ENCODE measurements around the gene RAB11FIP5.

Gene RAB11FIP5

GRCh38 chr2:73033766-73034381 lies 78.9 kb downstream of the RAB11FIP5 start:
- no peak for DNase-seq (ENCODE audit: low read depth, low spot score)

DNA sequence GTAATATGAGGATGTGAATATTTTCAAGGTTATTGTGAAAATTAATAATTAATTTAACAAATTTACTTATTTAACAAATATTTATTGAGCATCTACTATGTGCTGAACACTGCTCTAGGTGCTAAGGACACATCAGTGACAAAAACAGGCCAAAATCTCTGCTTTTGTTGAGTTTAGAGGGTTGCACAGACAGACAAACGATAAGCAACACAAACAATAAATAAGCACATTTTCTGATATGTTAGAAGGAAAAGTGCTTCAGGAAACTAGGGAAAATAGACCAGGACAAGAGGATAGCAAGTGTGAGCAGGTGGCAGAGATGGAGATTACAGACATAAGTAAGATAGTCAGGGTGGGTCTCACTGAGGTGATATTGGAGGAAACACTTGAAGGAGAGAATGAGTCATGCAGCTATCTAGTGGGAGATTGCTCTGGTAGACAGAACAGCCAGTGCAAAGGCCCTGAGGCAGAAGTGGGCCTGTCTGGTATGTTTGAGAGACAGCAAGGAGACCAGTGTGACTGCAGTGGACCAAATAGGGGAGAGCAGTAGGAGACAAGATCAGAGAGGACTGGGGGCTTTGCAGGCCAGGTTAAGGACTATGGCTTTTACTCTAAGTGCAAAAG lies 79.5 kb downstream of the RAB11FIP5 start:
- no peak for DNase-seq (ENCODE audit: low read depth, low spot score)

- no peak for DNase-seq (ENCODE audit: low read depth, low spot score)
Observed at GRCh38 chr2:73032702-73033097, 80.0 kb downstream of the RAB11FIP5 start.

DNA sequence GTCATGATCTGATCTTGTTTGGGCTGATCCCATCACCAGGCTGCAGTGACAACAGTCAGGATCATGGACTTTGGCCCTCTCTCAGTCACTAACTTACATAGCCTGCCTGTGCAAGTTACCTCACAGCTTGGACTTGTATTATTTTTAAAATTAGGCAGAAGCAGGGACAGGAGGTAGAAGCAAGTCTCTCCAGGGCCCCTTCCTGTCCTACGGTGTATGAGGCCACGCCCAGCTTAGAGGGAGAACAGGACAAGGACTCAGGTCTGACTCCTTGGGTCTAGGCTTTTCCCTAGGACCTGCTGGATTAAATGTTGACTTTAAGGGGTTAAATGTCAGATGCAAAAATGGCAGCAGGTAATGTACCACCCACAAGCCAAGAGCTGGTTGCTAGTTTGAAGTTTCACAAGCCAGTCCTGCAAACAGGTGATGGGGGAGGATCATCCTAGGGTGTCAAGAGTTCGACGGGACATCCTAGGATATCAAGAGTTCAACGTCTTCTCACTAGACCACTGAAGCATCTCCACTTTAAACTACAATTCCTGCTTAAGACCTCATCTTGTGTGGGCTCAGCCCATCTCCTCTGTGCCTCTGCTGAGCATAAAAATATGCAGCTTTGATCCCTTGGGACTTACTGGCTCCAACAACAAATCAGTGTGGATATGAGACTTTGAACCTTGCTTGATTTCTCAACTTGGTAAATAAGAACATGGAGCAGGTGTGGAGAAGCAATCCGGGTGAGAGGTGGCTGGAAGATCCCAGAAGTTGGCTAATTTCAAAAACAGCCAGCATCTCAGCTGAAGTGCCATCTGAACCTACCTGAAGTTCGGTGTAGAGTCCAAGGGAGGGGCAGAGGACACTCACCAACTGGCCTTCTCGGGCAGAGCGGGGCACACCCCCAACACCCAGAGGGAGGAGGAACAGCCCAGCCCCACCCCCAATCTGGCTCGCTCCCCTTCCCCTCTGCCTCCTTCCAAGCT lies 80.7 kb downstream of the RAB11FIP5 start:
- no peak for DNase-seq (ENCODE audit: low read depth, low spot score)

DNA sequence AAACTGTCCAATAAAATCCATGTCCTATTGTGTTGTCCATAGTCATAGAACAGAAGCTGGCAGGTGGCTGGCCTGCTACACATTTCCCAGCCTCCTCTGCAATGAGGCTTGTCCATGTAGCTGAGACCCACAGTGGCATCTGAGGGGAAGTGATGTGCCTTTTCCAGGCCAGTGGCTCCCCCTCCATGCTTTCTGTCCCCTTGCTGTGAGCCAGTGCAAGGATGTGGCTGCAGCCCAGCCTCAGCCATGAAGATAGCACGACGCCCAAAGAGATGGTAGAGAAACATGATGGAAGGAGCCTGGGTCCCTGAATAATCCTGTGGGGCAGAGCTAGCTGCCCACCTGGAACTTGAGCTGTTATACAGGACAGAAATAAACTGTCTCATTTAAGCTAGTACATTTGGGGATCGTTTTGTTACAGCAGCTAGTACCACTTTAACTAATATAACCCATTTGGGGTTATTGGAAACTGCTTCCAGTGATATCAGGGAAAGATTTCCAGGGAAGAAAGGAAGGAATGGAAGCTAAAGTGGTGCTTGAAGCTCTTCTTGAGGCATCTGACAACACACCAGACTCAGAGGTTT lies 81.6 kb downstream of the RAB11FIP5 start:
- DNase-seq (ENCODE audit: low read depth, low spot score), result no peak

GRCh38 chr2:73028841-73029240 lies 83.9 kb downstream of the RAB11FIP5 start:
- no peak for DNase-seq (ENCODE audit: low read depth, low spot score)

GRCh38 chr2:73027340-73027739 lies 85.4 kb downstream of the RAB11FIP5 start:
- no peak for DNase-seq (ENCODE audit: low read depth, low spot score)

DNA sequence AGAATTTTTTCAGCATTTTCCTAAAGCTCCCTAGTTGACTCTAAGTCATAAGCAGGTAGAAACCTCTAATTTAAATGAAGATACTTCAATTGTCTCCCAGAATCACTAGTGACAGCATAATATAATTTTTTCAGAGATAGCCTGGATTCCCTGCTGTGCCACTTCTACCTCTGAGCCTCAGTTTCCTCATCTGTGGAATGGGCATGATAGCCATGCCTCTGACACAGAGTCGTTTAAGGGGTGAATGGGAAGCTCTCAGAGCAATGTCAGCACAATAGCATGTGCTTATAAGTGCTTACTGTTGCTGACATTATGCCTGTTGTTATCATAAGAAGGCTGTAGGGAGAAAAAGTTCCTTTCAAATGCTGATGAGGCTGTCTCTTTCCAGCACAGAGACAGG lies 89.3 kb downstream of the RAB11FIP5 start:
- no peak for DNase-seq (ENCODE audit: low read depth, low spot score)
